ENCODE results near the gene GBF1. TPM values are rescaled to one million over a fixed set of nuclear protein-coding genes. Genes with fewer than 3 reads are reported as not detected.
"Not testable (repeated sequence)": the region's sequence is repeated elsewhere in the genome, so short reads cannot be mapped to it uniquely, and the experiment has no call there.

Gene GBF1
- total RNA-seq, 1 donor from 2014 or later = 18.1 TPM

- DNase-seq (ENCODE audit: low read depth, low spot score) = not testable (repeated sequence)
Measured at GRCh38 chr10:102300912-102301311, 55.6 kb downstream of the GBF1 start.

DNA sequence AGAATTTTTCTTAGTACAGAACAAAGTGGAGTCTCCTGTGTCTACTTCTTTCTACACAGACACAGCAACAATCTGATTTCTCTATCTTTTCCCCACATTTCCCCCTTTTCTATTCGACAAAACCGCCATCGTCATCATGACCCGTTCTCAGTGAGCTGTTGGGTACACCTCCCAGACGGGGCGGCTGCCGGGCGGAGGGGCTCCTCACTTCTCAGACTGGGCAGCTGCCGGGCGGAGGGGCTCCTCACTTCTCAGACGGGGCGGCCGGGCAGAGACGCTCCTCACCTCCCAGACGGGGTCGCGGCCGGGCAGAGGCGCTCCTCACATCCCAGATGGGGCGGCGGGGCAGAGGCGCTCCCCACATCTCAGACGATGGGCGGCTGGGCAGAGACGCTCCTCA, 56.0 kb downstream of the GBF1 start:
- DNase-seq (ENCODE audit: low read depth, low spot score) = not testable (repeated sequence)

GRCh38 chr10:102302611-102303010, 57.3 kb downstream of the GBF1 start:
- DNase-seq (ENCODE audit: low read depth, low spot score) = no peak

DNA sequence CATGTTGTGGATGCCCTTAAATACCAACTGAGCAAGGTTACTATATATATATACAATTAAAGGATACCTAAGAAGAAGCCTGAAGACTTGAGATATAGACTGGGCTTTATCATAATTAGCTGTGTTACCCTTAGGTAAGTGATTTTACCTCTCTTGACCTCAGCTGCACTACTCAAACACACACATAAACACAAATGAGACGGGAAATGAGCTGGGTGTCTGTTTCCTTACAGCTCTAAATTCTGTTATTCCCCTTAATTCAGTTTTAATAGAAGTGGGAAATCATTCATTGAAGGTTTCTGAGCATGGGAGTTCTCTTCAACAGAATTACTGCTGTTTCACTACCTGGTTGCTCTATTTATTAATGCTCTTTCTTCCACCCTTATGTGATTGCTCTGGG, 60.7 kb downstream of the GBF1 start:
- DNase-seq (ENCODE audit: low read depth, low spot score) = no peak

DNA sequence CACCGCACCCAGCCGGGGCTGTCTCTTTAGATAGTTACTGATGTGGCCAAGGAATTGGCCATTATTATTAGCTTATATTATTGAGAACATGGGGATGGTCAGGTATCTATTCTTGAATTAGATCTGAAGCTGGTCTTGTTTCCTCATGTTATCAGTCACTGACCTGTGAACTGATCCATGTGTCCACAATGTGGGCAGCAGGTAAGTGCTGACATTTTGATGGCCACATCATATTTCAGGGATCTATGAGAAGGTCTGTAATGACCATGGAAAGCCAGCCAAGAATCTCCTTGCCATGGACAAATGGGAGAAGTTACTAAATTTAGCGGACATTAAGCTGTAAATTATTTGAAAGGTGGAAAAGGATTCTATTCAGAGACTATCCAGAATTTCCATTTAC, 61.4 kb downstream of the GBF1 start:
- no peak for DNase-seq (ENCODE audit: low read depth, low spot score)

- not testable (repeated sequence) for DNase-seq (ENCODE audit: low read depth, low spot score)
Measured at GRCh38 chr10:102308318-102308717, 63.0 kb downstream of the GBF1 start.

DNA sequence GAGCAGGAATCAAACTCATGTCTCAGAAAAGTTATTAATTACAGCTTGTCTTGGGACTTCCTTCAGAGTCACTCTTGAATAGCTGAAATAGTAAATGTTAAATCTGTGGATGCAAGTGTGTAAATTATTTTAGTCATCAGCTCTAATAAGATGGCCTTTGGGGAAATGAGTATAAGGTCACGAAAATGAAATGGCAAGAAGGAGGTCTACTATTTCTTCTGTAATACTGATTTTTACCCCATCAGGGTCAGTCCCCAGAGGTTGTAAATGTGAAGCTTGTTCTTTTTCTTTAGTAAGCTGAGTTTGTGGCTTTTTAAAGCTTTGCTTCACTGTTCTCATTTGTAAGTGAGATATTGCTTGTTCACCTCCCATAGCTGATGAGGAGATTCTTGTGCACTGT, 63.9 kb downstream of the GBF1 start:
- no peak for DNase-seq (ENCODE audit: low read depth, low spot score)

DNA sequence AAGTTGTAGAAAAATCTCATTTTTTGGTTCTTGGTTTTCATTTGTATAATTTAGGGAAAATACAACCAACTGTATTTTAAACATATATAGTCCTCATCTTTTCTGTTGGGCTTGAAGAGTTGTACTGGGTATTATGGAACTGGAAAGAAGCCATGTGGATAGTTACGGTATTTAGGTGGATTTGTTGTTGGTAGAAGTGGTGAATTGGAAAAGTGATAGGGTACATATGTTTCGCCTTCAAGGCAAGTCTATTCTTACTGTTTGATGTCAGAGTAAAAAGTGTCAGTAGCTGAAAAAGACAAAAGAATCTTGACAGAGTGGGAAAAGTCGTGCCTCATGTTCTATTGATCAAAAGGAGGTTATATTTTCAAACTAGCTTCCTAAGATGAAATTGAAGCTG, 64.6 kb downstream of the GBF1 start:
- no peak for DNase-seq (ENCODE audit: low read depth, low spot score)

- DNase-seq (ENCODE audit: low read depth, low spot score) = no peak
Measured at GRCh38 chr10:102310361-102311024, 65.2 kb downstream of the GBF1 start.

DNA sequence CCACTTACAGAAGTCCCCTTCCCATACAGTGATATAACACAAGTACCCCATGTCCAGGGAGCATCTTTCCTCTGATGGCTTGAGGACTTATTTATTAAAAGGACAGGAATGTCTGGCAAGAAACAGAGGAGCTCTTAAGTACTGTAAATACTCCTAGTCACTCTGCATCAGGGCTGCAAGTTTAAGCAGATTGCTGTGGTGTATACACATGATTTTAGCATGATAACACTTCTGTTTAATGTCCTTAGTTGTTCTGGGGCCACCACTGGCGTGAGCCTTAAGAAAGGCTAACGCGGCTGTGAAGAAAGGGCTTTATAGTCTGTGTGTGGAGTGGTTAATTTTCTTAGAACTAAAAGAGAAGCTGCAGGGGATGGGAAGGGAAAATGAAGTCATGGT, 65.7 kb downstream of the GBF1 start:
- DNase-seq (ENCODE audit: low read depth, low spot score) = no peak

DNA sequence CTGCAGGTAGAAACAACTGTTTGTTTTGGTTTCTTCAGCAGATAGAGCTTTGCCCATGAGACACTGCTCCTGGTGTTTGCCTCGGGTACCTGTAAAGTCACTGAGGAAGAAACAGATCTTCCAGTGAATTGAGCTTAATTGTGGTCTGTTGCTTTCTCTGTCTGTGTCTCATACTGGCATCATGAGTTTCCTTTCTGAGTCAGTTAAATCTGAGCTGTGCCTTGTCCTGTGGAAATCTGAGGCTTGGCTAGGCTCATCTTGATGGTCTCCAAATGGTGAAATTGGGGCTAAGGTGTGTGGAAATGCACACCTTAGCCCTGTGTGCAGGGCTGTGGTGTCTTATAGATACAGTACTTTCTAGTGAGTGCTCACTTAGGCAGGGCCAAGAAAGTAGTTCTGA, 67.4 kb downstream of the GBF1 start:
- DNase-seq (ENCODE audit: low read depth, low spot score) = no peak

DNA sequence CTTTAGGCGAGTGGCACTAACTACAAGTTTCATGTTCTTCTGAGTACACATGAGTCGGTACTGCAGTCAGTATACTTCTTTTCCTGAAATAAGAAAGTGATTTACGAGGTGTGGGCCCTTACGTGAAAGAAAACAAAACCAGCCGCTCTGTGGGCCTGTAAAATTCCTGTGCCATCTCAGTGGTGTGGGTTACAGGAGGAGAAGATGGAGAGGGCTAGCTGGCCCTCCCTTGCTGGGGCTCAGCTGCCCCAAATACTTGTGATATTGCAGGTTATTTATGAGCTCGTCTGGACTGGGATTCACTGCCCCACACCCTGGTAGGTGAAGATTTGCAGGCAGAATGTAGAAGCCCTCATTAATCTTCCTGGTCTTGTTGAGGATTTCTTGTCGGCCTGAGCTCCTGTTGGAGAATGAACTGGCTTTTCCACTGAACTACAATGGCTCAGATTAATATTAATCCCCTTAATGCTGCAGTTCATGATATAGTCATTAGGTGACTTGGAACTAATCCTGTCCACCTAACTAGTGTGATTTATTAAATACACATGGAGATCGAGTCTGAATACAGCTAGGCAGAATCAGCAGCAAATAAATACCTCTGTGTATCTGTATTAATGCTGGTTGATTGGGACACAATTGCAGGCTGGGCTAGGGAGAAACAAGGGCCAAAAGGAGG, 68.0 kb downstream of the GBF1 start:
- DNase-seq (ENCODE audit: low read depth, low spot score) = no peak

DNA sequence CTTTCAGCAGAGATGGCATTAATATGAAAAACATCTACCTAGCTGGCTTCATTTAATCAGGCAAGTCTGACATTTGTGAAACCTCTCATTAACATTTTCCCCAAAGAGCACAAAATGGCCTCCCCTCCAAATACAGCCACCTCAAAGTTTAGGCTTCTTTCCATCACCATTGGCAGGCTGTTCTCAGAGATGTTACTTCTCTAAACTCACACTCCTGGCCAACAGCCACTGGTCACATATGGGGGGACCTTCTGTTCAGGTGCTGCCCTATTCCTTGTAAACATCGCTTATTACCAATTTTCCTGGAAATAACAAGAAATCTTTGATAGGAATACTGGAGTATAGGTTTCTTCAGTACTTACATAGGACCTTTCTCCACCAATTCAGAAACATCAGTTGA, 69.5 kb downstream of the GBF1 start:
- no peak for DNase-seq (ENCODE audit: low read depth, low spot score)

DNA sequence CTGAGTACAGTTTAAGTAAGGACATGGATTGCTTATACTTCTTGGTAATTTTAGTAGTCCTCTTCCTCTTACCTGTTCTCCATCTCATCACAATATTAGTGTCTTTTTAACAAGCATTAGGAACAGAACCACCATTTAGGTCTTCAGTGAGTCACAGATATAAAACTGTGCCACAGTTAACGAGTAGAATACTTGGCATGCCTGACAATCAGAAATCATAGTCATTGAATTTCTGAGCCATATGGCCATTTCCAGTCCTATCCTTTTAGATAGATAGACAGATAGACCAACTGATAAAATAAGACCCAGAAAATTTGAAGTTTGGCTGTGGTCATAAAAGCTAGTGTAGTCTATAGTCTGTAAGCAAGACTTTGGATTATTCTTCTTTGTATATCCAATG, 71.1 kb downstream of the GBF1 start:
- DNase-seq (ENCODE audit: low read depth, low spot score) = no peak

- no peak for DNase-seq (ENCODE audit: low read depth, low spot score)
Measured at GRCh38 chr10:102322914-102323313, 77.6 kb downstream of the GBF1 start.

GRCh38 chr10:102324061-102324460, 78.7 kb downstream of the GBF1 start:
- no peak for DNase-seq (ENCODE audit: low read depth, low spot score)

DNA sequence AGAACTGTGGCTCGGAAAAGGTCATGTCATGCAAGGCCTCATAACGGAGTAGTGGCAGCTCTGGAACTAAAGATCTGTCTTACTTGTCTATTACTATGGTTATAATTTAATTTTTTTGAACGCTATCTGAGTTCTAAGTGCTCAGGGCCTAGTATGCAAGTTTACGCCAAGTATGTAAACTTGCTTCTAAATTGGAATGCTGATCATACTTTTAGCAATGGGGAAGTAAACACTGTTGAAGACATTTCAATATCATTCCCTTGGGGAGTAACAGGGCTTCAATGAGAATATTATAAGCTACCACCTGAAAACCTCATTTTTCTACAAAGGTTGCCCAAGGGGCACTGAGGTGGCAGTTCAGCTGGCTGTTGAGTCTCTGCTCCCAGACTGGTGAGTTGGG, 80.7 kb downstream of the GBF1 start:
- no peak for DNase-seq (ENCODE audit: low read depth, low spot score)

- no peak for DNase-seq (ENCODE audit: low read depth, low spot score)
Measured at GRCh38 chr10:102327002-102327401, 81.7 kb downstream of the GBF1 start.

- no peak for DNase-seq (ENCODE audit: low read depth, low spot score)
Measured at GRCh38 chr10:102327641-102328040, 82.3 kb downstream of the GBF1 start.

DNA sequence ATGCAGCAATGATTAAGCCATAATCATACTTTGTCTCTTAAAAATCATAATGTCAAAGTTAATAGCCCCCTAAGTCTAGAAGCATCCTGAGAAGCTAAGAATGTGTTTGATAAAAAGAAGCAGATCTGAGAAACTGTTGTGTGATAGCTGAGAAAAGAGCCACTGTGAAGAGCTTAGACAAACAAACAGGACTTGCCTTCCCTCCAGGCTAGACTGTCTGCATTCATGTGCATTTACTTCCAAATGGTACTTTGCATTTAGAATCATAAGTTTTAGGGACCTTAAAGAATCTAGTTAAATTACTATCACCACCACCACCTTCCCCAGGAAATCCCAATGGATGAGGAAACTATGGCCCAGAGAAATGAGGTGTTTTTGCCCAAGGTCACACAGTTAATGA, 87.4 kb downstream of the GBF1 start:
- no peak for DNase-seq (ENCODE audit: low read depth, low spot score)

- DNase-seq (ENCODE audit: low read depth, low spot score) = no peak
Measured at GRCh38 chr10:102334101-102334500, 88.8 kb downstream of the GBF1 start.

DNA sequence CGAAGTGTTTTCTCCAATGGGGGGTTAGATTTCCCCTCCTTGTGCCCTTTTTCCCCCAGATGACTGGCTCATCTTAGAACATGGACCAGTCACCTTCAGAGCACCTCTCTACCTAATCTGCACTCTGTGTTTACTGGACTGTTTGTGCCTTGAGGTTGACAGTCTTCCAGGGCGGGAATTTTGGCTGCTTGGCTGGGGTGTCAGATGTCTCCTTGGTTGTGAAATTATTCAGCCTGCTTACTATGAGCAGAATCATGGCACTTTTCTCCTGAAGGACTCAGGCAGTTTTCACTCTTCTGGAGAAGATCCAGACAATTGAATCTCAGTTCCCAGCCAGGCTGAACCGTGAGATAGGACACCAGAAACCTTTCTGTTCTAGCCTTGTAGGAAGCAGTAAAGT, 89.9 kb downstream of the GBF1 start:
- DNase-seq (ENCODE audit: low read depth, low spot score) = no peak

DNA sequence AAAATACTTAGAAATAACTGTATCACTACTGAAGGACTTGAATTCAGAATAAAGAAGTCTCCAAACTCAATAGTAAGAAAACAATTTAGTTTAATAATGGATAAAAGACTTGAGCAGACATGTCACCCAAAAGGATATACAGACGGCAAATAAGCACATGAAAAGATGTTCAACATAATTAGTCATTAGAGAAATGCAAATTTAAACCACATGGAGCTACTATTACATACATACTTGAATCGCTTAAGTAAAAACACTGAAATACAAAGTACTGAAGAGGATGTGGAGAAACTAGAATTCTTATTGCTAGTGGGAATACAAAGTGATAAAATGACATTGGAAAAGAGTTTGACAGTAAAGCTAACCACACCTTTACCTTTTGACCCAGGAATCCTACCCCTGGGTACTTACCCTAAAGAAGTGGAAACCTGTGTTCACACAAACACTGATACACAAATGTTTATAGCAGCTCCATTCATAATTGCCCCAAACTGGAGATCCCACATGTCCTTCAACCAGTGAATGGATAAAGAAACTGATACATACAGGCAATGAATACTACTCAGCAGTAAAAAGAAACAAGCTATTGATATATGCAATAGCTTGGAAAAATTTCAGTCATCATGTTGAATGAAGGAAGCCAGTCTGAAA, 95.8 kb downstream of the GBF1 start:
- no peak for DNase-seq (ENCODE audit: low read depth, low spot score)

Data from pulmonary artery endothelial cell (primary cell).